DOHH2 (cell line): ENCODE results near the gene SMARCD3.

Experiments used
- H3F3A ChIP-seq: fragments of 200-600 bp; sonication (generic), shearing (Covaris generic); 2 replicates; pipeline ENCODE4 v1.6.0; 2016; ENCODE audit warnings: antibody characterized with exemption, mild to moderate bottlenecking; ENCODE audit not compliant: control insufficient read depth, insufficient read depth
- H3K27ac ChIP-seq: fragments of 200-600 bp; sonication (generic); 2 replicates; pipeline ENCODE4 v1.5.1; 2014; ENCODE audit warnings: low read depth, mild to moderate bottlenecking, low read length, moderate library complexity
- H3K27me3 ChIP-seq: fragments of 200-600 bp; sonication (generic); 2 replicates; pipeline ENCODE4 v1.6.1; 2014; ENCODE audit warnings: mild to moderate bottlenecking, low read length, mixed read lengths; ENCODE audit not compliant: control insufficient read depth
- H3K36me3 ChIP-seq: fragments of 200-600 bp; sonication (generic); 2 replicates; pipeline ENCODE4 v1.6.1; 2014; ENCODE audit warnings: mild to moderate bottlenecking, low read length, moderate library complexity, mixed read lengths; ENCODE audit not compliant: control insufficient read depth
- H3K4me1 ChIP-seq: fragments of 200-600 bp; sonication (generic); 2 replicates; pipeline ENCODE4 v1.6.1; 2014; ENCODE audit warnings: mild to moderate bottlenecking, low read length, mixed read lengths; ENCODE audit not compliant: control insufficient read depth
- H3K4me2 ChIP-seq: fragments of 200-600 bp; sonication (generic); 2 replicates; pipeline ENCODE4 v1.6.0; 2014; ENCODE audit warnings: mild to moderate bottlenecking, low read length, moderate library complexity
- H3K4me3 ChIP-seq: fragments of 200-600 bp; sonication (generic); 2 replicates; pipeline ENCODE4 v1.5.1; 2014; ENCODE audit warnings: mild to moderate bottlenecking, low read length, mixed read lengths
- H3K79me2 ChIP-seq: fragments of 200-600 bp; sonication (generic); 2 replicates; pipeline ENCODE4 v1.6.1; 2014; ENCODE audit warnings: mild to moderate bottlenecking, low read length, mixed read lengths; ENCODE audit not compliant: control insufficient read depth
- H3K9me2 ChIP-seq: fragments of 200-600 bp; sonication (generic); replicated peaks from 2 replicates; pipeline ENCODE4 v1.6.1; 2014; ENCODE audit warnings: mild to moderate bottlenecking, low read length, mixed read lengths; ENCODE audit not compliant: control insufficient read depth
- H3K9me3 ChIP-seq: fragments of 200-600 bp; sonication (generic); 2 replicates; pipeline ENCODE4 v1.6.1; 2014; ENCODE audit warnings: antibody characterized with exemption, low read length, mixed read lengths; ENCODE audit not compliant: control insufficient read depth, insufficient read depth
- H4K20me1 ChIP-seq: fragments of 200-600 bp; sonication (generic); 2 replicates; pipeline ENCODE4 v1.6.0; 2014; ENCODE audit warnings: low read depth, mild to moderate bottlenecking, antibody characterized with exemption, low read length, moderate library complexity; ENCODE audit not compliant: control insufficient read depth, insufficient read depth
- CTCF ChIP-seq: fragments of 200-600 bp; sonication (generic); IDR thresholded peaks from one replicate; pipeline ENCODE4 v1.5.1; 2014; ENCODE audit warnings: antibody characterized with exemption, mild to moderate bottlenecking, low read depth, low read length; ENCODE audit not compliant: poor library complexity, severe bottlenecking
- EZH2phosphoT487 ChIP-seq: fragments of 200-600 bp; sonication (generic); IDR thresholded peaks from 2 replicates; pipeline ENCODE4 v1.6.1; 2017; ENCODE audit warnings: borderline replicate concordance, mild to moderate bottlenecking, antibody characterized with exemption, low read length, moderate library complexity, mixed read lengths

SMARCD3 gene

GRCh38 chr7:151226560-151226874 lies 22.0 kb downstream of the SMARCD3 start:
- Histone ChIP-seq H3K9me2 (no peaks in the 10 kb centered on the region), H3K4me2 (peak overlapping the region; percentile 90), H3K27ac (no peak overlapping the region), H4K20me1 (peaks cover 13% of the 10 kb centered on the region; the same call in 1 of the 2 replicates), H3K36me3 (peaks cover 46% of the 10 kb centered on the region), H3K9me3 (no peaks in the 10 kb centered on the region), H3F3A (peaks cover 4% of the 10 kb centered on the region; the same call in 1 of the 2 replicates), H3K79me2 (peaks cover 35% of the 10 kb centered on the region), H3K4me1 (peaks cover 25% of the 10 kb centered on the region), H3K27me3 (no peaks in the 10 kb centered on the region), H3K4me3 (peak overlapping the region; percentile 75)
- TF ChIP-seq CTCF: no peak
- TF ChIP-seq EZH2phosphoT487: no peak

- no peaks in the 10 kb centered on the region for H3K9me3 ChIP-seq
- H3K36me3 ChIP-seq: peaks cover 48% of the 10 kb centered on the region
- no peak overlapping the region for H3K27ac ChIP-seq
- H3F3A ChIP-seq: peaks cover 4% of the 10 kb centered on the region; the same call in 1 of the 2 replicates
- peak overlapping the region; percentile 90 for H3K4me2 ChIP-seq
- H3K9me2 ChIP-seq: no peaks in the 10 kb centered on the region
- H3K4me3 ChIP-seq: peak overlapping the region; percentile 75
- no peaks in the 10 kb centered on the region for H3K27me3 ChIP-seq
- H3K79me2 ChIP-seq: peaks cover 35% of the 10 kb centered on the region
- TF ChIP-seq EZH2phosphoT487 (no peak), CTCF (no peak)
- H3K4me1 ChIP-seq: peaks cover 20% of the 10 kb centered on the region
- peaks cover 13% of the 10 kb centered on the region; the same call in 1 of the 2 replicates for H4K20me1 ChIP-seq
Observed at GRCh38 chr7:151225948-151226510, 22.5 kb downstream of the SMARCD3 start.

- H3K27ac ChIP-seq: no peak overlapping the region
- H3K79me2 ChIP-seq: peaks cover 35% of the 10 kb centered on the region
- H3K9me2 ChIP-seq: no peaks in the 10 kb centered on the region
- H3K4me3 ChIP-seq: no peak overlapping the region
- no peak overlapping the region for H3K4me2 ChIP-seq
- H4K20me1 ChIP-seq: peaks cover 13% of the 10 kb centered on the region; the same call in 1 of the 2 replicates
- TF ChIP-seq CTCF (peak; percentile 7), EZH2phosphoT487 (no peak)
- peaks cover 20% of the 10 kb centered on the region for H3K4me1 ChIP-seq
- no peaks in the 10 kb centered on the region for H3F3A ChIP-seq
- H3K9me3 ChIP-seq: no peaks in the 10 kb centered on the region
- H3K36me3 ChIP-seq: peaks cover 69% of the 10 kb centered on the region
- H3K27me3 ChIP-seq: no peaks in the 10 kb centered on the region
Observed at GRCh38 chr7:151223728-151224127, 24.8 kb downstream of the SMARCD3 start.
